Measurements from ENCODE around the gene ROPN1L.

- TF ChIP-seq CTCF (IDR thresholded peaks at IDR 0.05; ENCODE audit: insufficient read depth, low read depth, low read length): no peak
- no peak for TF ChIP-seq EZH2 (IDR thresholded peaks at IDR 0.05; ENCODE audit: insufficient read depth, low read length)
Measured at GRCh38 chr5:10396552-10396951, 45.1 kb upstream of the ROPN1L start.
